H1 (cell line): Measurements from ENCODE around the gene SLC25A6. TPM values are rescaled to one million over a fixed set of nuclear protein-coding genes. Genes with fewer than 3 reads are reported as not detected.

Experiments
- CTCF ChIA-PET: fragments of 300-600 bp; sonication (Branson Sonifier 250); formaldehyde crosslinking; loops from one replicate; lab custom pipeline; 2021; ENCODE audit not compliant: partially characterized antibody; lab: Charles Lee
- POLR2A ChIA-PET: fragments of 300-600 bp; sonication (Branson Sonifier 250); formaldehyde crosslinking; loops from one replicate; lab custom pipeline; 2021; ENCODE audit warnings: inconsistent platforms; ENCODE audit not compliant: partially characterized antibody; lab: Charles Lee
- DNase-seq, 2 experiments: peaks; one replicate each; pipeline versions ENCODE4 v3.0.0 to v3.0.0-alpha.2; 2010 to 2022; ENCODE audit warnings: low spot score in 2 of 2, low read depth in 1 of 2, mixed read lengths in 1 of 2
- FAIRE-seq: peaks from 2 replicates; lab custom pipeline; 2011; peaks lifted over from hg19 to GRCh38; lab: Jason Lieb, UNC
- H2AFZ ChIP-seq: 2 replicates; pipeline ENCODE4 v1.8.1; 2012; ENCODE audit warnings: low read length, inconsistent platforms
- H2AK5ac ChIP-seq: 2 replicates; pipeline ENCODE4 v1.6.1; 2013; ENCODE audit warnings: low read depth, low read length
- H2BK120ac ChIP-seq: replicated peaks from 2 replicates; pipeline ENCODE3; 2013; ENCODE audit warnings: low read depth, low read length, inconsistent platforms
- H2BK12ac ChIP-seq: 2 replicates; pipeline ENCODE4 v1.6.1; 2013; ENCODE audit warnings: low read depth, low read length
- H2BK15ac ChIP-seq: 2 replicates; pipeline ENCODE4 v1.6.1; 2013; ENCODE audit warnings: low read length
- H2BK20ac ChIP-seq: 2 replicates; pipeline ENCODE4 v1.6.1; 2013; ENCODE audit warnings: low read length
- H2BK5ac ChIP-seq: 2 replicates; pipeline ENCODE4 v1.6.1; 2013; ENCODE audit warnings: low read depth, low read length
- H3K14ac ChIP-seq: 2 replicates; pipeline ENCODE4 v1.6.1; 2013; ENCODE audit warnings: inconsistent platforms; ENCODE audit not compliant: insufficient read length
- H3K18ac ChIP-seq: 2 replicates; pipeline ENCODE4 v1.6.1; 2013; ENCODE audit warnings: low read length; ENCODE audit errors: extremely low read depth
- H3K23ac ChIP-seq: 2 replicates; pipeline ENCODE4 v1.6.1; 2013; ENCODE audit warnings: inconsistent platforms; ENCODE audit not compliant: insufficient read length
- H3K23me2 ChIP-seq: 2 replicates; pipeline ENCODE4 v1.6.1; 2013; ENCODE audit warnings: low read depth, low read length
- H3K27ac ChIP-seq: 2 replicates; pipeline ENCODE4 v1.6.1; 2011; ENCODE audit warnings: low read depth, low read length, inconsistent platforms
- H3K27me3 ChIP-seq, 4 experiments: replicated peaks in 1 of 4; 1 replicate in 1 of 4; 2 replicates in 3 of 4; pipeline versions ENCODE4 v1.6.1 to v1.8.1; 2011 to 2013; ENCODE audit warnings: low read length in 3 of 4, mild to moderate bottlenecking in 3 of 4, inconsistent platforms in 2 of 4, mixed read lengths in 2 of 4, moderate library complexity in 1 of 4; ENCODE audit not compliant: control insufficient read depth in 3 of 4, insufficient read depth in 3 of 4; ENCODE audit errors: extremely low read depth in 1 of 4
- H3K36me3 ChIP-seq, 4 experiments: 2 replicates each; pipeline versions ENCODE4 v1.6.1 to v1.8.1; 2011 to 2013; ENCODE audit warnings: mild to moderate bottlenecking in 4 of 4, low read length in 3 of 4, moderate library complexity in 2 of 4, control low read depth in 1 of 4, inconsistent platforms in 1 of 4; ENCODE audit not compliant: insufficient read depth in 4 of 4, control insufficient read depth in 2 of 4
- H3K4ac ChIP-seq: replicated peaks from 2 replicates; pipeline ENCODE3; 2013; ENCODE audit warnings: low read length, low read depth, mixed read lengths, inconsistent platforms; ENCODE audit not compliant: insufficient read length
- H3K4me1 ChIP-seq, 4 experiments: replicated peaks in 1 of 4; 1 replicate in 1 of 4; 2 replicates in 3 of 4; pipeline versions ENCODE4 v1.6.1 to v1.8.1; 2011 to 2013; ENCODE audit warnings: low read length in 3 of 4, inconsistent platforms in 2 of 4, mixed read lengths in 1 of 4; ENCODE audit not compliant: insufficient read depth in 4 of 4, control insufficient read depth in 3 of 4
- H3K4me2 ChIP-seq, 2 experiments: 2 replicates each; pipeline versions ENCODE4 v1.6.1 to v1.8.1; 2011 to 2013; ENCODE audit warnings: low read depth in 2 of 2, low read length in 2 of 2, control low read depth in 1 of 2, inconsistent platforms in 1 of 2, mild to moderate bottlenecking in 1 of 2; ENCODE audit not compliant: insufficient read depth in 1 of 2
- H3K4me3 ChIP-seq, 4 experiments: fragments of 200-600, 300-600 bp in 1 of 4; sonication (generic), shearing (Covaris generic), sonication (Bioruptor Twin) in 1 of 4; 2 replicates each; pipeline versions ENCODE4 v1.5.1 to v1.8.1; 2011 to 2016; ENCODE audit warnings: low read length in 4 of 4, low read depth in 3 of 4, control low read depth in 2 of 4, inconsistent platforms in 2 of 4, mild to moderate bottlenecking in 2 of 4, mixed read lengths in 1 of 4, moderate library complexity in 1 of 4; ENCODE audit not compliant: insufficient read depth in 2 of 4; ENCODE audit errors: extremely low read depth in 1 of 4
- H3K56ac ChIP-seq: replicated peaks from 2 replicates; pipeline ENCODE3; 2013; ENCODE audit warnings: low read depth, mild to moderate bottlenecking, mixed read lengths, low read length, inconsistent platforms; ENCODE audit not compliant: insufficient read length
- H3K79me1 ChIP-seq: 2 replicates; pipeline ENCODE4 v1.6.1; 2013; ENCODE audit warnings: low read depth, low read length, control low read depth
- H3K79me2 ChIP-seq, 2 experiments: 2 replicates each; pipeline versions ENCODE4 v1.6.1 to v1.8.1; 2012 to 2013; ENCODE audit warnings: low read length in 2 of 2, mild to moderate bottlenecking in 2 of 2, inconsistent platforms in 1 of 2; ENCODE audit not compliant: insufficient read depth in 2 of 2, control insufficient read depth in 1 of 2
- H3K9ac ChIP-seq, 4 experiments: replicated peaks in 1 of 4; 1 replicate in 1 of 4; 2 replicates in 3 of 4; pipeline versions ENCODE4 v1.6.1 to v1.8.1; 2011 to 2013; ENCODE audit warnings: low read depth in 3 of 4, low read length in 3 of 4, control low read depth in 2 of 4, mild to moderate bottlenecking in 2 of 4, moderate library complexity in 2 of 4, inconsistent platforms in 1 of 4; ENCODE audit errors: extremely low read depth in 1 of 4
- H3K9me3 ChIP-seq, 2 experiments: 2 replicates each; pipeline versions ENCODE4 v1.6.1 to v1.8.1; 2012 to 2013; ENCODE audit warnings: mild to moderate bottlenecking in 2 of 2, moderate library complexity in 2 of 2, control low read depth in 1 of 2, inconsistent platforms in 1 of 2, low read depth in 1 of 2, low read length in 1 of 2, mixed read lengths in 1 of 2; ENCODE audit not compliant: insufficient read depth in 2 of 2
- H4K20me1 ChIP-seq, 2 experiments: replicated peaks in 1 of 2; 2 replicates each; pipeline versions ENCODE3 to v1.8.1; 2011 to 2013; ENCODE audit warnings: inconsistent platforms in 2 of 2, low read length in 2 of 2, mild to moderate bottlenecking in 1 of 2; ENCODE audit not compliant: insufficient read depth in 2 of 2, control insufficient read depth in 1 of 2
- H4K5ac ChIP-seq: 2 replicates; pipeline ENCODE4 v1.6.1; 2013; ENCODE audit warnings: low read length, low read depth, mixed read lengths, inconsistent platforms; ENCODE audit not compliant: insufficient read length
- H4K8ac ChIP-seq: 2 replicates; pipeline ENCODE4 v1.8.0; 2013; ENCODE audit warnings: mild to moderate bottlenecking, moderate library complexity, low read length, inconsistent platforms; ENCODE audit not compliant: insufficient read depth; ENCODE audit errors: extremely low read depth
- H4K91ac ChIP-seq: replicated peaks from 2 replicates; pipeline ENCODE3; 2013; ENCODE audit warnings: low read length, mixed read lengths, inconsistent platforms; ENCODE audit not compliant: insufficient read length
- SIX5 ChIP-seq: IDR thresholded peaks from 2 replicates; pipeline ENCODE4 v1.6.1; 2011; ENCODE audit warnings: mild to moderate bottlenecking, low read depth, low read length
- WGBS, 2 experiments: shearing (Covaris generic) in 1 of 2; methylation state at CpG; one replicate each; pipeline versions ENCODE4 v1.1.6 to v1.1.7; 2013 to 2015; ENCODE audit warnings: low lambda C conversion rate in 2 of 2, mixed read lengths in 2 of 2, inconsistent platforms in 1 of 2, low coverage in 1 of 2, missing lambda C conversion rate in 1 of 2; ENCODE audit not compliant: insufficient replicate concordance in 2 of 2, insufficient coverage in 1 of 2, insufficient read length in 1 of 2; ENCODE audit errors: extremely low coverage in 1 of 2, missing lambda C conversion rate in 1 of 2; 5-methylcytosine and 5-hydroxymethylcytosine counted together
- polyA plus RNA-seq, 7 experiments: library from polyadenylated mRNA; depleted of rRNA in 3 of 7; stranded (reverse) in 5 of 7; unstranded in 2 of 7; fragments of >200 nt in 5 of 7; fragments of 200-250 nt in 2 of 7; gene quantifications; 1 replicate in 5 of 7; 2 replicates in 1 of 7; 4 replicates in 1 of 7; pipeline versions ENCODE4 v1.2.1 to v1.2.3, GENCODE V29; 2011 to 2013; ENCODE audit warnings: missing spikeins in 2 of 7, mixed read lengths in 2 of 7
- total RNA-seq: library from RNA; stranded (reverse); fragmentation: NEBNext Ultra II Directional; extraction: Animal tissue kit (Norgen Biotek cat#: 25700); gene quantifications from 2 replicates; pipeline ENCODE4 v1.2.1, GENCODE V29; 2021

The SLC25A6 gene
- total and polyA plus RNA-seq, 2 of the 8 experiments (the other 6 are each of a cell fraction or from before 2014, with no cell fraction given): 487 to 1,220 TPM

- DNase-seq: peak in 1 of 2 experiments; percentile 42
- TF ChIP-seq SIX5: peak; percentile 16; the same call in 1 of the 2 replicates
Measured at GRCh38 chrX:1386338-1387127, 5.4 kb downstream of the SLC25A6 start.

More at GRCh38 chrX:1386338-1387127, 5.4 kb downstream of the SLC25A6 start:
- no peak overlapping the region for H2BK5ac ChIP-seq
- ChIA-PET POLR2A (no interaction called here), CTCF (no interaction called here)
- H3K9ac ChIP-seq: no peak overlapping the region
- H3K79me1 ChIP-seq: peaks cover 4% of the 10 kb centered on the region; the same call in 1 of the 2 replicates
- H3K14ac ChIP-seq: no peak overlapping the region
- H3K36me3 ChIP-seq: peaks cover 58 to 80% (median 65%) of the 10 kb centered on the region in 4 experiments
- 97% methylated on average over 38 of the region's 41 CpGs; no CpG with 5 or more reads in 1 of the 2 experiments for WGBS, 2 experiments
- H2BK20ac ChIP-seq: no peak overlapping the region
- no peak overlapping the region for H3K18ac ChIP-seq
- H3K4me2 ChIP-seq: no peak overlapping the region
- no peak for FAIRE-seq
- peaks cover 34 to 47% of the 10 kb centered on the region in 2 experiments for H4K20me1 ChIP-seq
- H3K9me3 ChIP-seq: no peaks in the 10 kb centered on the region
- no peak overlapping the region for H2BK12ac ChIP-seq
- no peak overlapping the region for H3K27ac ChIP-seq
- peaks cover 4% of the 10 kb centered on the region; the same call in 1 of the 2 replicates for H3K23me2 ChIP-seq
- peaks cover 23 to 46% of the 10 kb centered on the region in 2 experiments for H3K79me2 ChIP-seq
- H2AFZ ChIP-seq: no peak overlapping the region
- H2AK5ac ChIP-seq: no peak overlapping the region
- H2BK120ac ChIP-seq: no peak overlapping the region
- H3K4ac ChIP-seq: no peak overlapping the region
- no peak overlapping the region for H3K23ac ChIP-seq
- no peak overlapping the region for H3K56ac ChIP-seq
- peak overlapping the region; percentile 71; the same call in 1 of the 2 replicates for H4K8ac ChIP-seq
- no peak overlapping the region for H4K5ac ChIP-seq
- H3K4me1 ChIP-seq: peaks cover 0 to 6% (median 2%) of the 10 kb centered on the region in 4 experiments; a peak in 6 of 7 replicates
- H3K4me3 ChIP-seq: no peak overlapping the region
- no peaks in the 10 kb centered on the region for H3K27me3 ChIP-seq
- no peak overlapping the region for H4K91ac ChIP-seq
- no peak overlapping the region for H2BK15ac ChIP-seq
